KOPT-K1 (cell line): ENCODE data around the gene CACNA1B.

Experiments used
- H3K27ac ChIP-seq: fragments of 200-600 bp; sonication (generic); 2 replicates; pipeline ENCODE4 v1.5.1; 2016; ENCODE audit warnings: antibody characterized with exemption, mild to moderate bottlenecking, low read depth, low read length; ENCODE audit not compliant: poor library complexity, severe bottlenecking
- H3K36me3 ChIP-seq: fragments of 200-600 bp; sonication (generic); 2 replicates; pipeline ENCODE4 v1.5.1; 2017; ENCODE audit warnings: antibody characterized with exemption, mild to moderate bottlenecking, low read length, moderate library complexity; ENCODE audit not compliant: insufficient read depth
- H3K9me3 ChIP-seq: fragments of 200-600 bp; sonication (generic); 2 replicates; pipeline ENCODE4 v1.5.1; 2017; ENCODE audit warnings: antibody characterized with exemption, low read length, mild to moderate bottlenecking; ENCODE audit not compliant: insufficient read depth, poor library complexity, severe bottlenecking

The CACNA1B gene

GRCh38 chr9:137843355-137843754, 34.2 kb upstream of the CACNA1B start:
- H3K36me3 ChIP-seq = no peaks in the 10 kb centered on the region
- no peak overlapping the region for H3K27ac ChIP-seq
- no peaks in the 10 kb centered on the region for H3K9me3 ChIP-seq

- no peak overlapping the region for H3K27ac ChIP-seq
These were observed 25.9 kb upstream of the CACNA1B start for GRCh38 chr9:137851516-137852267.

GRCh38 chr9:137853392-137853995, 24.1 kb upstream of the CACNA1B start:
- no peaks in the 10 kb centered on the region for H3K36me3 ChIP-seq

More at GRCh38 chr9:137851516-137852267, 25.9 kb upstream of the CACNA1B start:
- Histone ChIP-seq H3K9me3 (no peaks in the 10 kb centered on the region), H3K36me3 (no peaks in the 10 kb centered on the region)

GRCh38 chr9:137860361-137860760, 17.2 kb upstream of the CACNA1B start:
- H3K9me3 ChIP-seq = peaks cover 15% of the 10 kb centered on the region
- no peak overlapping the region for H3K27ac ChIP-seq
- no peaks in the 10 kb centered on the region for H3K36me3 ChIP-seq

More at GRCh38 chr9:137853392-137853995, 24.1 kb upstream of the CACNA1B start:
- Histone ChIP-seq H3K27ac (no peak overlapping the region), H3K9me3 (no peaks in the 10 kb centered on the region)

- Histone ChIP-seq H3K27ac (no peak overlapping the region), H3K9me3 (peaks cover 5% of the 10 kb centered on the region), H3K36me3 (no peaks in the 10 kb centered on the region)
These were observed 11.9 kb upstream of the CACNA1B start for GRCh38 chr9:137865581-137866145.

GRCh38 chr9:137866226-137867141, 11.1 kb upstream of the CACNA1B start:
- H3K9me3 ChIP-seq = no peaks in the 10 kb centered on the region
- no peaks in the 10 kb centered on the region for H3K36me3 ChIP-seq
- H3K27ac ChIP-seq = no peak overlapping the region

- H3K27ac ChIP-seq = no peak overlapping the region
- no peaks in the 10 kb centered on the region for H3K9me3 ChIP-seq
- no peaks in the 10 kb centered on the region for H3K36me3 ChIP-seq
These were observed 7.2 kb upstream of the CACNA1B start for GRCh38 chr9:137870432-137870831.

GRCh38 chr9:137872296-137872695, 5.3 kb upstream of the CACNA1B start:
- H3K9me3 ChIP-seq = no peaks in the 10 kb centered on the region
- no peak overlapping the region for H3K27ac ChIP-seq
- no peaks in the 10 kb centered on the region for H3K36me3 ChIP-seq

GRCh38 chr9:137873408-137873807, 4.2 kb upstream of the CACNA1B start:
- no peaks in the 10 kb centered on the region for H3K36me3 ChIP-seq
- no peak overlapping the region for H3K27ac ChIP-seq
- H3K9me3 ChIP-seq = no peaks in the 10 kb centered on the region

- Histone ChIP-seq H3K9me3 (no peaks in the 10 kb centered on the region), H3K36me3 (no peaks in the 10 kb centered on the region), H3K27ac (no peak overlapping the region)
These were observed 3.7 kb upstream of the CACNA1B start for GRCh38 chr9:137873858-137874362.

- no peaks in the 10 kb centered on the region for H3K9me3 ChIP-seq
- H3K36me3 ChIP-seq = no peaks in the 10 kb centered on the region
- no peak overlapping the region for H3K27ac ChIP-seq
These were observed 2.2 kb upstream of the CACNA1B start for GRCh38 chr9:137875354-137875753.

GRCh38 chr9:137875846-137876245, 1.7 kb upstream of the CACNA1B start:
- Histone ChIP-seq H3K36me3 (no peaks in the 10 kb centered on the region), H3K27ac (no peak overlapping the region), H3K9me3 (no peaks in the 10 kb centered on the region)

GRCh38 chr9:137876269-137876668, 1.3 kb upstream of the CACNA1B start:
- Histone ChIP-seq H3K36me3 (no peaks in the 10 kb centered on the region), H3K9me3 (no peaks in the 10 kb centered on the region), H3K27ac (no peak overlapping the region)

- no peaks in the 10 kb centered on the region for H3K36me3 ChIP-seq
- no peak overlapping the region for H3K27ac ChIP-seq
- no peaks in the 10 kb centered on the region for H3K9me3 ChIP-seq
These were observed 698 bp upstream of the CACNA1B start for GRCh38 chr9:137876781-137877386.
